PC-3 (cell line): Measurements from ENCODE around the gene WDR90.

ENCODE experiments used
- EZH2 ChIP-seq: fragments of 300-600 bp; sonication (generic); IDR thresholded peaks from one replicate; pipeline ENCODE4 v1.6.1; 2017; ENCODE audit warnings: antibody characterized with exemption, mild to moderate bottlenecking, low read length; ENCODE audit not compliant: unreplicated experiment
- EZH2phosphoT487 ChIP-seq: fragments of 300-600 bp; sonication (generic); IDR thresholded peaks from 2 replicates; pipeline ENCODE4 v1.6.1; 2018; ENCODE audit warnings: mild to moderate bottlenecking, antibody characterized with exemption, low read length, borderline replicate concordance
- TF ChIP-seq, protein P1 (sequence below): fragments of 300-600 bp; sonication (generic); conservative IDR thresholded peaks from 2 replicates; pipeline ENCODE4 v1.5.1; 2017; ENCODE audit warnings: antibody characterized with exemption, low read depth, mild to moderate bottlenecking, low read length

DNA sequence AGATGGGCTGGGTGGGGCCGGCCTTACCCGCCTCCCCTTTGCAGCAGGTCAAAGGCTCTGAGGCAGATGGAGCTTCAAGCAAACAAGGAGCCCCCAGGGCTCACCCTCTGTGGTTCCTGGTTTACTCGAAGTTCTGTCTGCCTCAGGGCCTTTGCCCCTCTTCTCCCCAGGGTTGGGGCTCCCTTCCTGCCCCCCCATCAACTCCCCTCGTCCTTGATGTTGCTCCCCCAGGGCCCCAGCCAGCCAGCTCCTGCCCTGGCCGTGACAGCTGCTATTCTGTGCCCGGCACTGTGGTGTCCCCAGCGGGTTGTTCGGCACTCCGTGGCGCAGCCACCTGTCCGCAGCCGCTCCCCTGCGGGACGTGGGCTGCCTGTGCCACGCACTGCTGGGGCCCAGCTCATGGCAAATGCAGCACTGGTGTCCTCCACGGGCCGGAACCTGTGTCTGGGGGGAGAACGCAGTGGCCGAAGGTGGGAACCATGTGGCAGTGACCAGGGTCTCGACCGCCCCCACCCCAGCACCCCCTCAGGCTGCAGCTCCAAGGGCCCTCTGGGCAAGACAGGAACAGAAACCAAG lies 61.4 kb downstream of the WDR90 start:
- TF ChIP-seq, protein P1, sequence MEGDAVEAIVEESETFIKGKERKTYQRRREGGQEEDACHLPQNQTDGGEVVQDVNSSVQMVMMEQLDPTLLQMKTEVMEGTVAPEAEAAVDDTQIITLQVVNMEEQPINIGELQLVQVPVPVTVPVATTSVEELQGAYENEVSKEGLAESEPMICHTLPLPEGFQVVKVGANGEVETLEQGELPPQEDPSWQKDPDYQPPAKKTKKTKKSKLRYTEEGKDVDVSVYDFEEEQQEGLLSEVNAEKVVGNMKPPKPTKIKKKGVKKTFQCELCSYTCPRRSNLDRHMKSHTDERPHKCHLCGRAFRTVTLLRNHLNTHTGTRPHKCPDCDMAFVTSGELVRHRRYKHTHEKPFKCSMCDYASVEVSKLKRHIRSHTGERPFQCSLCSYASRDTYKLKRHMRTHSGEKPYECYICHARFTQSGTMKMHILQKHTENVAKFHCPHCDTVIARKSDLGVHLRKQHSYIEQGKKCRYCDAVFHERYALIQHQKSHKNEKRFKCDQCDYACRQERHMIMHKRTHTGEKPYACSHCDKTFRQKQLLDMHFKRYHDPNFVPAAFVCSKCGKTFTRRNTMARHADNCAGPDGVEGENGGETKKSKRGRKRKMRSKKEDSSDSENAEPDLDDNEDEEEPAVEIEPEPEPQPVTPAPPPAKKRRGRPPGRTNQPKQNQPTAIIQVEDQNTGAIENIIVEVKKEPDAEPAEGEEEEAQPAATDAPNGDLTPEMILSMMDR: no peak
- TF ChIP-seq EZH2phosphoT487: no peak
- no peak for TF ChIP-seq EZH2
